Keratinocyte (primary cell): ENCODE results near the gene RBM15. TPM values are rescaled to one million over a fixed set of nuclear protein-coding genes. Genes with fewer than 3 reads are reported as not detected.

ENCODE experiments used
- DNase-seq: peaks from one replicate; pipeline ENCODE4 v3.0.0-alpha.2; 2011; ENCODE audit warnings: low read depth, missing footprints, low spot score
- FAIRE-seq: peaks from 2 replicates; lab custom pipeline; 2011; peaks lifted over from hg19 to GRCh38; lab: Jason Lieb, UNC
- H2AFZ ChIP-seq: 2 replicates; pipeline ENCODE4 v1.6.0; 2012; ENCODE audit warnings: low read length, control low read depth, inconsistent platforms; ENCODE audit not compliant: control insufficient read depth
- H3K27ac ChIP-seq: 2 replicates; pipeline ENCODE4 v1.5.1; 2011; ENCODE audit warnings: low read length; ENCODE audit not compliant: control insufficient read depth, insufficient read depth
- H3K27me3 ChIP-seq: 3 replicates; pipeline ENCODE4 v1.6.0; 2011; ENCODE audit warnings: low read length; ENCODE audit not compliant: control insufficient read depth, insufficient read depth; ENCODE audit errors: extremely low read depth
- H3K36me3 ChIP-seq, 2 experiments: 2 replicates in 1 of 2; 3 replicates in 1 of 2; pipeline ENCODE4 v1.5.1; 2011; ENCODE audit warnings: low read length in 2 of 2, mild to moderate bottlenecking in 1 of 2; ENCODE audit not compliant: control insufficient read depth in 2 of 2, insufficient read depth in 2 of 2; ENCODE audit errors: extremely low read depth in 1 of 2
- H3K4me1 ChIP-seq: 3 replicates; pipeline ENCODE4 v1.5.1; 2011; ENCODE audit warnings: low read length; ENCODE audit not compliant: control insufficient read depth, insufficient read depth; ENCODE audit errors: extremely low read depth
- H3K4me2 ChIP-seq: 3 replicates; pipeline ENCODE4 v1.6.0; 2011; ENCODE audit warnings: low read depth, low read length; ENCODE audit not compliant: control insufficient read depth, insufficient read depth; ENCODE audit errors: extremely low read depth
- H3K4me3 ChIP-seq, 3 experiments: fragments of 200-600 bp in 1 of 3; sonication (generic) in 1 of 3; 2 replicates in 2 of 3; 3 replicates in 1 of 3; pipeline ENCODE4 v1.5.1; 2011 to 2016; ENCODE audit warnings: low read length in 3 of 3, mild to moderate bottlenecking in 3 of 3, control low read depth in 2 of 3, inconsistent platforms in 1 of 3, low read depth in 1 of 3, mixed read lengths in 1 of 3, mixed run types in 1 of 3, moderate library complexity in 1 of 3; ENCODE audit not compliant: control insufficient read depth in 2 of 3, insufficient read depth in 2 of 3; ENCODE audit errors: extremely low read depth in 1 of 3
- H3K79me2 ChIP-seq: 2 replicates; pipeline ENCODE4 v1.6.0; 2012; ENCODE audit warnings: low read length; ENCODE audit not compliant: control insufficient read depth, insufficient read depth
- H3K9ac ChIP-seq: 3 replicates; pipeline ENCODE4 v1.6.0; 2011; ENCODE audit warnings: low read length; ENCODE audit not compliant: control insufficient read depth, insufficient read depth; ENCODE audit errors: extremely low read depth
- H3K9me1 ChIP-seq: 3 replicates; pipeline ENCODE4 v1.6.0; 2011; ENCODE audit warnings: low read length; ENCODE audit not compliant: control insufficient read depth, insufficient read depth; ENCODE audit errors: extremely low read depth
- H3K9me3 ChIP-seq: 2 replicates; pipeline ENCODE4 v1.5.1; 2012; ENCODE audit warnings: low read depth, low read length; ENCODE audit not compliant: control insufficient read depth
- H4K20me1 ChIP-seq: 3 replicates; pipeline ENCODE4 v1.6.0; 2011; ENCODE audit warnings: low read length; ENCODE audit not compliant: control insufficient read depth, insufficient read depth; ENCODE audit errors: extremely low read depth
- CTCF ChIP-seq, 3 experiments: IDR thresholded peaks in 1 of 3; conservative IDR thresholded peaks in 1 of 3; optimal IDR thresholded peaks in 1 of 3; 2 replicates in 2 of 3; 3 replicates in 1 of 3; pipeline versions ENCODE3 to v1.5.1; 2011; ENCODE audit warnings: low read length in 3 of 3, mild to moderate bottlenecking in 3 of 3, moderate library complexity in 2 of 3, control low read depth in 1 of 3, inconsistent platforms in 1 of 3; ENCODE audit not compliant: insufficient read depth in 2 of 3; ENCODE audit errors: extremely low read depth in 1 of 3
- EZH2 ChIP-seq: IDR thresholded peaks from one replicate; pipeline ENCODE4 v1.6.1; 2012; ENCODE audit warnings: inconsistent platforms, mild to moderate bottlenecking, low read length, moderate library complexity
- dilution Hi-C: fragments of 300-500 bp; cut with MboI; formaldehyde crosslinking; loops from one replicate; pipeline ENCODE4 v1.7.0; 2020; ENCODE audit warnings: low sequenced_read_pairs; ENCODE audit not compliant: extremely low pct_ligation_motif_present
- polyA plus RNA-seq, 5 experiments: library from polyadenylated mRNA; depleted of rRNA in 3 of 5; stranded (reverse) in 3 of 5; stranded (forward) in 1 of 5; unstranded in 1 of 5; fragments of >200 nt; gene quantifications; 1 replicate in 1 of 5; 2 replicates in 3 of 5; 3 replicates in 1 of 5; pipeline versions ENCODE4 v1.2.1 to v1.2.3, GENCODE V29; 2011 to 2012; ENCODE audit warnings: missing spikeins in 2 of 5, low read depth in 1 of 5, low replicate concordance in 1 of 5

RBM15 gene
- polyA plus RNA-seq, 1 donor (not counting 4 experiments of a cell fraction or from before 2014, with no cell fraction given): 10.0 TPM

GRCh38 chr1:110340207-110340468 lies 961 bp downstream of the RBM15 start:
- Histone ChIP-seq H3K4me2 (peak overlapping the region; percentile 76), H4K20me1 (peaks cover 10% of the 10 kb centered on the region), H3K36me3 (peaks cover 9 to 17% of the 10 kb centered on the region in 2 experiments), H3K9ac (peak overlapping the region; percentile 94), H3K27me3 (no peaks in the 10 kb centered on the region), H3K79me2 (peaks cover 58% of the 10 kb centered on the region), H2AFZ (no peak overlapping the region), H3K9me1 (peaks cover 4% of the 10 kb centered on the region), H3K9me3 (no peaks in the 10 kb centered on the region), H3K27ac (peak overlapping the region; percentile 94), H3K4me1 (peaks cover 40% of the 10 kb centered on the region), H3K4me3 (peak overlapping the region; percentile 86 to 99 (median 98))
- TF ChIP-seq CTCF (optimal IDR thresholded peaks at IDR 0.05 in 1 of 3, IDR thresholded peaks at IDR 0.05 in 1 of 3, conservative IDR thresholded peaks at IDR 0.05 in 1 of 3; ENCODE audit: extremely low read depth in 1 of 3, insufficient read depth in 2 of 3, low read length in 3 of 3): no peak
- no peak for TF ChIP-seq EZH2
- DNase-seq: no peak
- FAIRE-seq: no peak
- dilution Hi-C loops: no loop called here

- H3K9ac ChIP-seq: no peak overlapping the region
- H2AFZ ChIP-seq: no peak overlapping the region
- no peak overlapping the region for H3K27ac ChIP-seq
- TF ChIP-seq CTCF (optimal IDR thresholded peaks at IDR 0.05 in 1 of 3, IDR thresholded peaks at IDR 0.05 in 1 of 3, conservative IDR thresholded peaks at IDR 0.05 in 1 of 3; ENCODE audit: extremely low read depth in 1 of 3, insufficient read depth in 2 of 3, low read length in 3 of 3): no peak
- no peak for TF ChIP-seq EZH2
- peaks cover 10% of the 10 kb centered on the region for H4K20me1 ChIP-seq
- peaks cover 4% of the 10 kb centered on the region for H3K9me1 ChIP-seq
- peaks cover 70% of the 10 kb centered on the region for H3K79me2 ChIP-seq
- H3K4me1 ChIP-seq: peaks cover 39% of the 10 kb centered on the region
- H3K27me3 ChIP-seq: no peaks in the 10 kb centered on the region
- no peaks in the 10 kb centered on the region for H3K9me3 ChIP-seq
- peaks cover 9 to 17% of the 10 kb centered on the region in 2 experiments for H3K36me3 ChIP-seq
- H3K4me3 ChIP-seq: no peak overlapping the region
- dilution Hi-C loops: no loop called here
- FAIRE-seq: no peak
- no peak for DNase-seq
- peak overlapping the region; percentile 76 for H3K4me2 ChIP-seq
Measured at GRCh38 chr1:110341146-110341871, 2.1 kb downstream of the RBM15 start.
